Measurements from ENCODE around the gene WNK1.

WNK1 gene

DNA sequence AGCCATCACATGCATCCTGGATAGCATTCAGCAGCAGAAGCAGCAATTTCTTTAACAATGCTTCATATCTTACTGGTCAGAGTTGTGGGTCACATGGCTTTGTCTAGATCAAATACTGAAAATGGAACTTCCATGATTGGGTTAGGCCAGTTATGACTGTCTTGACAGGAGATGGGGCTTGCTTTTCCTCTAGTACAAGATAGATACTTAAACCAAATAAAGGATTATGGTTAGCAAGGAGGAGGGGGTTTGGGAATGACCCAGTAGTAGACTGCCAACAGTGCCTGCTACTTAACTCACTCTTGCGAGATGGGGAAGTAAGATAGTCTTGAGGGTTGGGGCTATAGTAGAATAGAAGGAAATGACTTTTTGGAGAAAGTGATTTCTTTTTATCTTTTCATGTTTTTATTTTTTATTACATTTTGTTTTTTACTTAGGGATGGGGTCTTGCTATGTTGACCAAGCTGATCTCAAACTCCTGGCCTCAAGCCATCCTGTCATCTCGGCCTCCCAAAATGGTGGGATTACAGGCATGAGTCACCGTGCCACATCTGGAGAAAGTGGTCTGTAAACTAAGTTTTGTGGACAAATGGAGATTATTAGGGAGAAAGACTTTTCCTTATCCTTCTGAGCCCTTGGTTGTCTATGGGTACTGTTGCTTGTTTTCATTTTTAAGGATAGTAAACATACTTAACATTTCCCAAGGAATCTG is 37.6 kb downstream of the WNK1 start:
- TF ChIP-seq, protein P1, sequence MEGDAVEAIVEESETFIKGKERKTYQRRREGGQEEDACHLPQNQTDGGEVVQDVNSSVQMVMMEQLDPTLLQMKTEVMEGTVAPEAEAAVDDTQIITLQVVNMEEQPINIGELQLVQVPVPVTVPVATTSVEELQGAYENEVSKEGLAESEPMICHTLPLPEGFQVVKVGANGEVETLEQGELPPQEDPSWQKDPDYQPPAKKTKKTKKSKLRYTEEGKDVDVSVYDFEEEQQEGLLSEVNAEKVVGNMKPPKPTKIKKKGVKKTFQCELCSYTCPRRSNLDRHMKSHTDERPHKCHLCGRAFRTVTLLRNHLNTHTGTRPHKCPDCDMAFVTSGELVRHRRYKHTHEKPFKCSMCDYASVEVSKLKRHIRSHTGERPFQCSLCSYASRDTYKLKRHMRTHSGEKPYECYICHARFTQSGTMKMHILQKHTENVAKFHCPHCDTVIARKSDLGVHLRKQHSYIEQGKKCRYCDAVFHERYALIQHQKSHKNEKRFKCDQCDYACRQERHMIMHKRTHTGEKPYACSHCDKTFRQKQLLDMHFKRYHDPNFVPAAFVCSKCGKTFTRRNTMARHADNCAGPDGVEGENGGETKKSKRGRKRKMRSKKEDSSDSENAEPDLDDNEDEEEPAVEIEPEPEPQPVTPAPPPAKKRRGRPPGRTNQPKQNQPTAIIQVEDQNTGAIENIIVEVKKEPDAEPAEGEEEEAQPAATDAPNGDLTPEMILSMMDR (conservative IDR thresholded peaks at IDR 0.05): no peak
- no peak overlapping the region for H3K27ac ChIP-seq

DNA sequence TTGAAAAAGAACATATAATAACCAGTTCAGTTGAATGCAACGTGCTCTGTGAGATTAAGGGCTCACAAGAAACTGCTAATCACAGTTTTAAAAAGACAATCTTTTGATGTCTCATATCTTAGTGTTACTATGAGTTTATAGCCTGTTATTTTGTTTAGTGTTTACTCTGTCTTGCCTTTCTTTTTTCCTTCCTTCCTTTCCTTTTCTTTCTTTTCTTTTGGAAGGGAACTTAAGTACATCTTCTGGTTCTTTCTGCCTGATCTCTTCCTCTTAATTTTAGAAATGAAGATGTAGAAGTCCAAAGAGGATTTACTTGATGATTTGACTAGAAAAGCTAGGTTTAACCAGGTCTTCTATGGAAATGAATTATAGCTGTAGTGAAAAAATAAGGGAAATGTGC is 38.2 kb downstream of the WNK1 start:
- no peak overlapping the region for H3K27ac ChIP-seq
- TF ChIP-seq, protein P1 (conservative IDR thresholded peaks at IDR 0.05): no peak

DNA sequence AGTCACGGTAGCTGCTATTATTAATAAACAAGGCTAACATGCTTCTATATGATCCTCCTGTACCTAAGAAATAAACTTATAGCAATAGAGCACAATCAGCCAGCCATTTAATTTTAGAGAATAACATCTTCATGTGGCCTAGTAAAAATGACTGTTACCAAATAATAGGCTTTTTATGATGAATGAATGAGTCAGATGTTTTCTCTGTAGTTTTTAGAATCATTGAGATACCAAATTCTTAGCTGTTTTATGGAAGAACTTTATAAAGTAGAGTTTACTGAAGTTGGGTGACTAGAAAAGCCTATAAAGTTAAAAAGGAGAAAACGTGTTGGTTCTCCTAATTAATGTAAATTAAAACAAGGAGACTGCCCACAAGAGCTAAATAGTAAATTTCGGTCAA is 40.7 kb downstream of the WNK1 start:
- H3K27ac ChIP-seq: no peak overlapping the region

DNA sequence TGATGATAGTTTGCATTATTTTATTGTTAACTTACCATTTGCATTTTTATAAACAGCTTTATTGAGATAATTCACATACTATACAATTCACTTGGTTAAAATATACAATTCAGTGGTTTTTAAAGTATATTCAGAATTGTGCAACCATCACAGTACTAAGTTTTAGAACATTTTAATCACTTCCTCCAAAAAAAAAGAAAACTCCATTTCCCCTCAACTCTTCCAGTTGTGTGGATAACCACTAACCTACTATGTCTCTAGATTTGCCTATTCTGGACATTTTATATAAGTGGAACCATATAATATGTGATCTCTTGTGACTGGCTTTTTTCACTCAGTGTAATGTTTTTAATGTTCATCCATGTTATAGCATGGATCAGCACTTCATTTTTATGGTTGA is 41.3 kb downstream of the WNK1 start:
- TF ChIP-seq, protein P1 (conservative IDR thresholded peaks at IDR 0.05): no peak
- no peak overlapping the region for H3K27ac ChIP-seq

More for the DNA sequence above, 40.7 kb downstream of the WNK1 start:
- TF ChIP-seq, protein P1 (conservative IDR thresholded peaks at IDR 0.05): no peak

DNA sequence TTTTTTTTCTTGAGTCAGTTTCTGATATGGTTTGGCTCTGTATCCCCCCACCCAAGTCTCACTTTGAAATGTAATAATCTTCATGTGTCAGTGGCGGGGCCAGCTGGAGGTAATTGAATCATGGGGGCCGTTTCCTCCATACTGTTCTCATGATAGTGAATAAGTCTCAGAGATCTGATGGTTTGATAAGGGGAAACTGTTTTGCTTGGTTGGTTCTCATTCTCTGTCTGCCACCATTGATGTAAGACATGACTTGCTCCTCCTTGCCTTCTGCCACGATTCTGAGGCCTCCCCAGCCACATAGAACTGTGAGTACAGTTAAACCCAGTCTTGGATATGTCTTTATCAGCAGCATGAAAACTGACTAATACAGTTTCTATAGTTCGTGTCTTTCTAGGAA is 42.9 kb downstream of the WNK1 start:
- H3K27ac ChIP-seq: no peak overlapping the region
- TF ChIP-seq, protein P1 (conservative IDR thresholded peaks at IDR 0.05): no peak

DNA sequence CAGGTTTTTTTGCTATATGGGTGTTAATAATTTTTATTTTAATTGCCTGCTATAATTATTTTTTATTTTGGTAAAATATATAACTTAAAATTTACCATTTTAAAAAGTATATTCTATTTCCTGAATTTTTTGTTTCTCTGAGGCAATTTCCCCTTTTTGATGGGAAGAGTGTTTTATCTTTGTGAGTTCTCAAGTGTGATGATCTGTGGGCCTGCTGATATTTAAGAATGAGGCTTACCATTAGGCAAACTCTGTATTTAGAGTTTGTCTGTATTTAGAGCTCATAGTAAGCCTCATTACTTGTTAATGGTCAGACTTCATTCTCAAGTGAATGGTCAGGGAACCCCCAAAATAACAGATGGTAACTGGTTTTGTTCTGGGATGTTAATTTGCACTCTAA is 48.0 kb downstream of the WNK1 start:
- TF ChIP-seq, protein P1 (conservative IDR thresholded peaks at IDR 0.05): no peak
- no peak overlapping the region for H3K27ac ChIP-seq

DNA sequence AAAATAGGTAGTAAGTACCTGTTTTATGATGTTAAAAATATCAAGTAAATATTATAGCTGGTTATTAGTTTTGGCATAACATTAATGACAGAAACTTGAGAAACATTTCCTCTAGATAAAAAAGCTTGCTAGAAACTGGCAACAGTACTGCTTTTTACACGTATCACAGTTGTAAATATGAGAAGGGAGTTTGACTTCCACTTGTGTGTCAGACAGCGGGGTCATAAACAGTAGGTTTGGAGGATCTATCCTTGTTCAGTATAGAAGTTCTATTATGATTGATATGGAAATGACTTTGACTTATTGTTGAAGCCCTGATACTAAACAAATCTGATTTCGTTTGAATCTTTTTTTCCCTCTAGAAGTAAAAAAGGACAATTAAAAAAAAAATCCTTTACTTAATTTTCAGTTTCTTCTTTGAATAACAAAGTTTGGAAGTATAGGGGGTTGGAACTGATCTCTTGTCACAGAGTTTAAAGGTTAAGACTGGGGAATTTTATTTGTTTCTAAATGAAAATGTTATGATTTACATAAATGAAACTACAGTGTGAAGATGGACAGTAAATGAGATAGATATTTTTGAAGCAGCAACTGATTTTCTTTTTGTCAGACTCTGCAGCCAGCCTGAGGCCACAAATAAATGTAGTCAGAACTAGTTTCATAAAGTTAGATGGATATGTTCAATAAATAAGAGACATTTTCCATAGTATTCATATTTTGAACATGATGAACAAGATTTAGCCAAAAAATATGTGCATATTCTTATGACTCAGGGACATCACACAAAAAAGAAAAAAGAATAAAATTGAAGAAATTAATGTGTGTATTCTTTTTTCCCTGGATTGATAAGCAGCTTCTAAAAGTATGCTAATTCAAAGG is 50.1 kb downstream of the WNK1 start:
- TF ChIP-seq, protein P1 (conservative IDR thresholded peaks at IDR 0.05): no peak
- H3K27ac ChIP-seq: no peak overlapping the region; the same call in 1 of the 2 replicates

All from VCaP (cell line).